HepG2 (cell line): Measurements from ENCODE around the gene DBNDD1. TPM values are rescaled to one million over a fixed set of nuclear protein-coding genes. Genes with fewer than 3 reads are reported as not detected.
A peak's percentile ranks its signal among the peaks of the same experiment; 100 is the strongest.

Experiments
- BRCA1 ChIP-seq: sonication (generic); formaldehyde crosslinking; IDR thresholded peaks from 2 replicates; pipeline ENCODE4 v1.4.0; 2020; ENCODE audit warnings: missing genetic modification reagents
- GABPB1 ChIP-seq: IDR thresholded peaks from 2 replicates; pipeline ENCODE4 v1.6.1; 2016; ENCODE audit warnings: mild to moderate bottlenecking, missing genetic modification reagents, moderate library complexity, missing compliant biosample characterization
- MXI1 ChIP-seq: IDR thresholded peaks from 3 replicates; pipeline ENCODE4 v1.6.1; 2012; ENCODE audit warnings: low read depth, low read length, inconsistent platforms, borderline replicate concordance
- RARG ChIP-seq: sonication (generic); formaldehyde crosslinking; IDR thresholded peaks from 2 replicates; pipeline ENCODE4 v1.4.0; 2020; ENCODE audit warnings: low read depth, mild to moderate bottlenecking, missing genetic modification reagents
- WIZ ChIP-seq: sonication (generic); formaldehyde crosslinking; IDR thresholded peaks from 2 replicates; pipeline ENCODE4 v1.5.1; 2020; ENCODE audit warnings: mild to moderate bottlenecking, missing genetic modification reagents
- ZNF780A ChIP-seq: sonication (generic); formaldehyde crosslinking; IDR thresholded peaks from 2 replicates; pipeline ENCODE4 v1.8.0; 2022; ENCODE audit warnings: mild to moderate bottlenecking, missing genetic modification reagents, moderate library complexity
- polyA plus RNA-seq, 8 experiments: library from polyadenylated mRNA; depleted of rRNA in 3 of 8; stranded (reverse) in 7 of 8; unstranded in 1 of 8; fragments of >200 nt; fragmentation: Illumina TruSeq in 4 of 8; extraction: Trizol in 4 of 8; gene quantifications; 2 replicates each; pipeline versions ENCODE4 v1.2.1 to v1.2.3, GENCODE V29; 2011 to 2016; ENCODE audit warnings: low read depth in 4 of 8, missing spikeins in 1 of 8, mixed read lengths in 1 of 8; ENCODE audit not compliant: insufficient read depth in 1 of 8
- total RNA-seq, 5 experiments: library from RNA; depleted of rRNA; stranded (reverse); fragments of >200 nt; fragmentation: Illumina TruSeq; extraction: Trizol; gene quantifications; 2 replicates each; pipeline ENCODE4 v1.2.3, GENCODE V29; 2016; ENCODE audit warnings: low read depth in 1 of 5
- TF ChIP-seq, protein P1 (sequence below): sonication (generic); formaldehyde crosslinking; IDR thresholded peaks from 2 replicates; pipeline ENCODE4 v1.4.0; 2020; ENCODE audit warnings: missing genetic modification reagents
- TF ChIP-seq, protein P2 (sequence below): sonication (generic); formaldehyde crosslinking; IDR thresholded peaks from 2 replicates; pipeline ENCODE4 v1.4.0; 2020; ENCODE audit warnings: mild to moderate bottlenecking, low read depth, missing genetic modification reagents
- TF ChIP-seq, protein P3 (sequence below): sonication (generic); formaldehyde crosslinking; IDR thresholded peaks from 2 replicates; pipeline ENCODE4 v1.4.0; 2020; ENCODE audit warnings: missing genetic modification reagents, mild to moderate bottlenecking, borderline replicate concordance
- TF ChIP-seq, protein P4 (sequence below): sonication (generic); formaldehyde crosslinking; IDR thresholded peaks from 2 replicates; pipeline ENCODE4 v1.4.0; 2020; ENCODE audit warnings: missing genetic modification reagents, mild to moderate bottlenecking, borderline replicate concordance

Gene DBNDD1
- total and polyA plus RNA-seq, 2 of the 13 experiments (the other 11 are each of a cell fraction or from before 2014, with no cell fraction given), result 17.0 to 40.4 TPM

DNA sequence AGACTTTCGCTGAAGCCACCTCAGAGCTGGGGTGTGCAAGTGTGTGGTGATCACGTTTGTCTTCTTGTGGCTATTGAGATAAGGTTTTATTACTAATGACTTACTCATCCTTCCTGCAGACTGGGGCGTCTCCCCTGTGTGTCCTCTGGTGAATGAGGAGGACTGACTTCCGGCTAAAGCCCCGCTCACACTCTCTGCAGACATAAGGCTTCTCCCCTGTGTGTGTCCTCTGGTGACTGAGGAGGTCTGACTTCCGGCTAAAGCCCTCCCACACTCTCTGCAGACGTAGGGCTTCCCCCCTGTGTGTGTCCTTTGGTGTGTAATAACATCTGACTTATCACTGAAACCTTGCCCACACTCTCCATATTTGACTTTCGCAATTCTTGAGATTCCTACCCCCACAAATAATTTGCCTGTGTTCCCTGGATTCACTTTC, 38.5 kb upstream of the DBNDD1 start (continued):
- TF ChIP-seq, protein P1, sequence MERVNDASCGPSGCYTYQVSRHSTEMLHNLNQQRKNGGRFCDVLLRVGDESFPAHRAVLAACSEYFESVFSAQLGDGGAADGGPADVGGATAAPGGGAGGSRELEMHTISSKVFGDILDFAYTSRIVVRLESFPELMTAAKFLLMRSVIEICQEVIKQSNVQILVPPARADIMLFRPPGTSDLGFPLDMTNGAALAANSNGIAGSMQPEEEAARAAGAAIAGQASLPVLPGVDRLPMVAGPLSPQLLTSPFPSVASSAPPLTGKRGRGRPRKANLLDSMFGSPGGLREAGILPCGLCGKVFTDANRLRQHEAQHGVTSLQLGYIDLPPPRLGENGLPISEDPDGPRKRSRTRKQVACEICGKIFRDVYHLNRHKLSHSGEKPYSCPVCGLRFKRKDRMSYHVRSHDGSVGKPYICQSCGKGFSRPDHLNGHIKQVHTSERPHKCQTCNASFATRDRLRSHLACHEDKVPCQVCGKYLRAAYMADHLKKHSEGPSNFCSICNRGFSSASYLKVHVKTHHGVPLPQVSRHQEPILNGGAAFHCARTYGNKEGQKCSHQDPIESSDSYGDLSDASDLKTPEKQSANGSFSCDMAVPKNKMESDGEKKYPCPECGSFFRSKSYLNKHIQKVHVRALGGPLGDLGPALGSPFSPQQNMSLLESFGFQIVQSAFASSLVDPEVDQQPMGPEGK (CRISPR knock-in tag), result peak; percentile 76
- TF ChIP-seq, protein P2, sequence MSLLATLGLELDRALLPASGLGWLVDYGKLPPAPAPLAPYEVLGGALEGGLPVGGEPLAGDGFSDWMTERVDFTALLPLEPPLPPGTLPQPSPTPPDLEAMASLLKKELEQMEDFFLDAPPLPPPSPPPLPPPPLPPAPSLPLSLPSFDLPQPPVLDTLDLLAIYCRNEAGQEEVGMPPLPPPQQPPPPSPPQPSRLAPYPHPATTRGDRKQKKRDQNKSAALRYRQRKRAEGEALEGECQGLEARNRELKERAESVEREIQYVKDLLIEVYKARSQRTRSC (CRISPR knock-in tag), result no peak
- TF ChIP-seq, protein P3, sequence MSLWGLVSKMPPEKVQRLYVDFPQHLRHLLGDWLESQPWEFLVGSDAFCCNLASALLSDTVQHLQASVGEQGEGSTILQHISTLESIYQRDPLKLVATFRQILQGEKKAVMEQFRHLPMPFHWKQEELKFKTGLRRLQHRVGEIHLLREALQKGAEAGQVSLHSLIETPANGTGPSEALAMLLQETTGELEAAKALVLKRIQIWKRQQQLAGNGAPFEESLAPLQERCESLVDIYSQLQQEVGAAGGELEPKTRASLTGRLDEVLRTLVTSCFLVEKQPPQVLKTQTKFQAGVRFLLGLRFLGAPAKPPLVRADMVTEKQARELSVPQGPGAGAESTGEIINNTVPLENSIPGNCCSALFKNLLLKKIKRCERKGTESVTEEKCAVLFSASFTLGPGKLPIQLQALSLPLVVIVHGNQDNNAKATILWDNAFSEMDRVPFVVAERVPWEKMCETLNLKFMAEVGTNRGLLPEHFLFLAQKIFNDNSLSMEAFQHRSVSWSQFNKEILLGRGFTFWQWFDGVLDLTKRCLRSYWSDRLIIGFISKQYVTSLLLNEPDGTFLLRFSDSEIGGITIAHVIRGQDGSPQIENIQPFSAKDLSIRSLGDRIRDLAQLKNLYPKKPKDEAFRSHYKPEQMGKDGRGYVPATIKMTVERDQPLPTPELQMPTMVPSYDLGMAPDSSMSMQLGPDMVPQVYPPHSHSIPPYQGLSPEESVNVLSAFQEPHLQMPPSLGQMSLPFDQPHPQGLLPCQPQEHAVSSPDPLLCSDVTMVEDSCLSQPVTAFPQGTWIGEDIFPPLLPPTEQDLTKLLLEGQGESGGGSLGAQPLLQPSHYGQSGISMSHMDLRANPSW (CRISPR knock-in tag), result no peak
- peak; percentile 62 for TF ChIP-seq GABPB1
- no peak for TF ChIP-seq ZNF780A (CRISPR knock-in tag)
- TF ChIP-seq, protein P4, sequence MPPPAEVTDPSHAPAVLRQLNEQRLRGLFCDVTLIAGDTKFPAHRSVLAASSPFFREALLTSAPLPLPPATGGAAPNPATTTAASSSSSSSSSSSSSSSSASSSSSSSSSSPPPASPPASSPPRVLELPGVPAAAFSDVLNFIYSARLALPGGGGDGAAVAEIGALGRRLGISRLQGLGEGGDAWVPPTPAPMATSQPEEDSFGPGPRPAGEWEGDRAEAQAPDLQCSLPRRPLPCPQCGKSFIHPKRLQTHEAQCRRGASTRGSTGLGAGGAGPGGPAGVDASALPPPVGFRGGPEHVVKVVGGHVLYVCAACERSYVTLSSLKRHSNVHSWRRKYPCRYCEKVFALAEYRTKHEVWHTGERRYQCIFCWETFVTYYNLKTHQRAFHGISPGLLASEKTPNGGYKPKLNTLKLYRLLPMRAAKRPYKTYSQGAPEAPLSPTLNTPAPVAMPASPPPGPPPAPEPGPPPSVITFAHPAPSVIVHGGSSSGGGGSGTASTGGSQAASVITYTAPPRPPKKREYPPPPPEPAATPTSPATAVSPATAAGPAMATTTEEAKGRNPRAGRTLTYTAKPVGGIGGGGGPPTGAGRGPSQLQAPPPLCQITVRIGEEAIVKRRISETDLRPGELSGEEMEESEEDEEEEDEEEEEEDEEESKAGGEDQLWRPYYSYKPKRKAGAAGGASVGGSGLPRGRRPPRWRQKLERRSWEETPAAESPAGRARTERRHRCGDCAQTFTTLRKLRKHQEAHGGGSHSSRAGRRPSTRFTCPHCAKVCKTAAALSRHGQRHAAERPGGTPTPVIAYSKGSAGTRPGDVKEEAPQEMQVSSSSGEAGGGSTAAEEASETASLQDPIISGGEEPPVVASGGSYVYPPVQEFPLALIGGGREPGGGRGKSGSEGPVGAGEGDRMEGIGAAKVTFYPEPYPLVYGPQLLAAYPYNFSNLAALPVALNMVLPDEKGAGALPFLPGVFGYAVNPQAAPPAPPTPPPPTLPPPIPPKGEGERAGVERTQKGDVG, result no peak
- no peak for TF ChIP-seq MXI1
- TF ChIP-seq RARG (CRISPR knock-in tag), result no peak
- TF ChIP-seq WIZ (CRISPR knock-in tag), result no peak
- no peak for TF ChIP-seq BRCA1
